ENCODE measurements around the gene NPL.

NPL gene

GRCh38 chr1:182850319-182850718, 60.7 kb downstream of the NPL start:
- Mint-ChIP-seq H3K9me3 (no peaks in the 10 kb centered on the region), H3K4me3 (no peak overlapping the region), H3K27me3 (ENCODE audit: low read depth) (no peaks in the 10 kb centered on the region), H3K36me3 (ENCODE audit: low read depth) (peaks cover 63% of the 10 kb centered on the region), H3K27ac (no peak overlapping the region), H3K4me1 (ENCODE audit: low read depth) (peaks cover 40% of the 10 kb centered on the region)

DNA sequence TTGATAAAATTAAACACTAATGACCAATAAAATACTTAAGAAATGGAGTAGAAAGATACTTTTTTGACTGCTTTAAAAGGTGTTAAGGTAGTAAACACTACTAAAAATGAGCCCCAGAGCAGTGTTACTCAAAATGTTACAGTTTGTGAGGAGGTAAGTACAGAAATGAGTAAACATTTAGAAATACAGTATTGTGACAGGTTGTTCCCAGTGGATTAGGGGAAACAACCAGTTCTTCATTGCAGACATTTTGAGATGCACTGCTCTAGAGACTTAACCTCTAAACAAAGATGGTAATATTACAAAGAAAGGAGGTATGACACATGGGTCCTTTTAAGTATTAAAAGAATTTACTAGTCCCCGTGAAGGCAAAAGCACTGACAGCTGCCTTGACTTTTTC, 62.3 kb downstream of the NPL start:
- no peak overlapping the region for H3K27ac Mint-ChIP-seq
- H3K9me3 Mint-ChIP-seq: no peaks in the 10 kb centered on the region
- peaks cover 31% of the 10 kb centered on the region for H3K4me1 Mint-ChIP-seq (ENCODE audit: low read depth)

DNA sequence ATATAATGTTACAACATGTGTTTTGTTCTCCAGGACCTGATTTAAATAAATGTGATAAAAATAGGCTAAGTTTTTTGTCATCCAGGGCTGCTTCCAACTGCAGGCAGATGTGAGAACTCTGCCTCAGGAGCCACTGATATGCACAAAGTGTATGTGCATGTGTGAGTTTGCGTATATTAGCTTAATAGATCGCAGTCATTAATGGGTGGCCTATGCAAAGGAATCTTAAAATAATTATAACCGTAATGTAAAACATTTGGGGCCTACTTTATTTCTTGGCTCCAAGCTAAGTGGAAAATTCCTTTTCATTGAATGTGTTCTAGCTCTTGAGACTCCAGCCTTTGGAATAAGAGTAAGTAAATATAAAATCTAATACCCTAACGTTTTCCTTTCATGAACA, 66.3 kb downstream of the NPL start:
- Mint-ChIP-seq H3K4me1 (ENCODE audit: low read depth) (peaks cover 4% of the 10 kb centered on the region), H3K36me3 (ENCODE audit: low read depth) (peaks cover 62% of the 10 kb centered on the region), H3K27me3 (ENCODE audit: low read depth) (no peaks in the 10 kb centered on the region), H3K4me3 (no peak overlapping the region), H3K9me3 (no peaks in the 10 kb centered on the region), H3K27ac (no peak overlapping the region)

More for the DNA sequence above, 62.3 kb downstream of the NPL start:
- peaks cover 62% of the 10 kb centered on the region for H3K36me3 Mint-ChIP-seq (ENCODE audit: low read depth)
- H3K27me3 Mint-ChIP-seq (ENCODE audit: low read depth): no peaks in the 10 kb centered on the region
- no peak overlapping the region for H3K4me3 Mint-ChIP-seq

DNA sequence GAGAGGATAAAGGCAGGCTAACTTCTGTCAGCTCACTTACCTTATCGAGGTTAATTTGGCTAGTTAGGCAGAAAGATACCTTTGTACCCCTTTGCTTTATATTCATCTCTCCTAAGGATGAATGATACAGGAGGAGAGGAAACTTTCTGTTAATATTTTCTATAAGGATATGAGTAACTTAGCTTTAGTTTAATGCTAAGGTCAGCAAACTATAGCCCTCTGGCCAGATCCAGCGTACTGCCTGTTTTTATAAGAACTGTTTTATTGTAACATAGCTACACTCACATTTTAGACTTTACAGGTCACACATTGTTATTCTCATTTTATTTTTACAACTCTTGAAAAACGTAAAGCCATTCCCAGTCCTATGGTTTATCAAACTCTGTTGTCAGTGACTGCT, 67.6 kb downstream of the NPL start:
- no peak overlapping the region for H3K4me3 Mint-ChIP-seq
- peaks cover 3% of the 10 kb centered on the region for H3K4me1 Mint-ChIP-seq (ENCODE audit: low read depth)
- H3K9me3 Mint-ChIP-seq: no peaks in the 10 kb centered on the region
- H3K36me3 Mint-ChIP-seq (ENCODE audit: low read depth): peaks cover 68% of the 10 kb centered on the region
- H3K27ac Mint-ChIP-seq: no peak overlapping the region
- H3K27me3 Mint-ChIP-seq (ENCODE audit: low read depth): no peaks in the 10 kb centered on the region

DNA sequence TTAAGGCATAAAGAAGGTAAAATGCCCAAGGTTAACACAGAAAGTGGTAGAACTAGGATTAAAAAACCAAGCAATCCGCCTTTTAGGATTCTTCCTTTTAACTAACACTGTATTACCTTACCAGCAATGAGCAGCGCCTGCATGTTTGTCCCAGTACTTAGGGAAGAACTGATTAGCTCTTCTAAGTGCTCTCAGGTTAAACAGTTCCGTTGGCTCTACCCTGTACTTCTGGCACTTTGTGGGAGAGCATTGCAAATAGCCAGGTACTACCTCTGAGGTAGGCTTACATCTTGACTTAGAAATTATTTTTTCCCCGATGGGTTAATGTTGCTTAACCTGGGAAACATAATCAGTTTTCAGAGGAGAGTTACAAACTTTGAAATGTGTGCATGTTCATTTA, 71.1 kb downstream of the NPL start:
- H3K27ac Mint-ChIP-seq: no peak overlapping the region
- no peaks in the 10 kb centered on the region for H3K9me3 Mint-ChIP-seq
- no peaks in the 10 kb centered on the region for H3K27me3 Mint-ChIP-seq (ENCODE audit: low read depth)
- no peak overlapping the region for H3K4me3 Mint-ChIP-seq
- peaks cover 74% of the 10 kb centered on the region for H3K36me3 Mint-ChIP-seq (ENCODE audit: low read depth)
- peaks cover 5% of the 10 kb centered on the region for H3K4me1 Mint-ChIP-seq (ENCODE audit: low read depth)

DNA sequence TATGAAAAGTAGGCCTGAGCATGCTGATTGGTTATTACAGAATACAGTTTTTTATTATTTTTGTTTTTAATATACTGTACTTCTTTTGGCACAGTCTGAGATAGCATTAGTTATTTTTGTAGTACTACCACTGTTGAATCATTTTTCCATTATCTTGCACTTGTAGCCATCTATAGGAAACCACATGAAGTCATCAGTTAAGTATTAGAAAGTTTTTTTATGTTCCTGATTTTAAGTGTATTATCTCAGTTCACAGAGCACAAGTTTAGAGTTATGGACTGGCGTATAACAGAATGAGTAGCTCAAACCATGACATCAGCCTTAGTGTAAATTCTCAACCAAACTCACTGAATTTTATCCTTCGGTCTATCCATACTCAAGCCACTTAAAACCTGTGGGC, 72.4 kb downstream of the NPL start:
- Mint-ChIP-seq H3K9me3 (no peaks in the 10 kb centered on the region), H3K27ac (no peak overlapping the region), H3K4me1 (ENCODE audit: low read depth) (peaks cover 8% of the 10 kb centered on the region), H3K4me3 (no peak overlapping the region), H3K36me3 (ENCODE audit: low read depth) (peaks cover 76% of the 10 kb centered on the region), H3K27me3 (ENCODE audit: low read depth) (no peaks in the 10 kb centered on the region)

DNA sequence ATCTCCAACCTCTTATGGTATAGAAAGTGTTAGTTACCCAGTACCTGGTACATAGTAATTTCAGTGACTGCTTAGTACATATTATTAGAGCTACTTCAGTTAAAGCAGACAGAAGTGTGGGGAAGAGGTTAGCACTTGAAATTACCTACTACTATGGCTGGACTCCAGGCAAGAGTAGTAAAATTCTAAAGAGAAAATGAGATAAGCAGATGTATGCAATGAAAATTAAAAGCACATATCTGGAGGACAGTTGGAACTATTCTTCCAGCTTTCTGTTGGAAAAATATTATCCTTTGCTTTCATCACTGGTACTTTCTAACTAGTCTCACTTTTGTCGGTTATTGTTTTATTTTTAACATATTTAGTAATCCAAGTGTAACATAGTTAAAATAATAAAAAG, 73.3 kb downstream of the NPL start:
- Mint-ChIP-seq H3K36me3 (ENCODE audit: low read depth) (peaks cover 75% of the 10 kb centered on the region), H3K27ac (no peak overlapping the region)

GRCh38 chr1:182863940-182864339, 74.4 kb downstream of the NPL start:
- Mint-ChIP-seq H3K27me3 (ENCODE audit: low read depth) (no peaks in the 10 kb centered on the region), H3K4me1 (ENCODE audit: low read depth) (peaks cover 5% of the 10 kb centered on the region), H3K27ac (no peak overlapping the region), H3K9me3 (no peaks in the 10 kb centered on the region), H3K4me3 (no peak overlapping the region), H3K36me3 (ENCODE audit: low read depth) (peaks cover 67% of the 10 kb centered on the region)

More for the DNA sequence above, 73.3 kb downstream of the NPL start:
- Mint-ChIP-seq H3K4me1 (ENCODE audit: low read depth) (peaks cover 8% of the 10 kb centered on the region), H3K27me3 (ENCODE audit: low read depth) (no peaks in the 10 kb centered on the region), H3K9me3 (no peaks in the 10 kb centered on the region), H3K4me3 (no peak overlapping the region)

DNA sequence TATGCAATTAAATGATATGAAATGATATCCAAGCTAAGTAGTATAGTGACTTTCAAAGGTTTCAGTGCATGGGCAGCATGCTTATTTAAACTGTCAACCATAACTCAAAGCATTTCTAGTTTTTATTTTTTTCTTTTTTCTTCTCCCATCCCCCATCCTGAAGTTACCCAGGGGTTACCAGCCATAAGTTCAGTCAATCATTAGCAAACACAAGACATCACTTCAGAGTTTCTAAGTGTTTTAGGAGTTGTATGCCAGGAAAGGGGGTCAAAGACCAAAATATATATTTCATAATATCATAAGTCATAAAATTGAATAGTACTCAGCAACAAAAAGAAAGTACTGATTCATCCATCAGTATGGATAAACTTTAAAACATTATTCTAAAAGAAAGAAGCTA, 78.3 kb downstream of the NPL start:
- Mint-ChIP-seq H3K27ac (no peak overlapping the region), H3K27me3 (ENCODE audit: low read depth) (no peaks in the 10 kb centered on the region), H3K4me1 (ENCODE audit: low read depth) (peaks cover 5% of the 10 kb centered on the region), H3K9me3 (no peaks in the 10 kb centered on the region), H3K4me3 (no peak overlapping the region), H3K36me3 (ENCODE audit: low read depth) (peaks cover 60% of the 10 kb centered on the region)

- Mint-ChIP-seq H3K36me3 (ENCODE audit: low read depth) (peaks cover 69% of the 10 kb centered on the region), H3K4me3 (no peak overlapping the region), H3K9me3 (no peaks in the 10 kb centered on the region), H3K4me1 (ENCODE audit: low read depth) (peaks cover 5% of the 10 kb centered on the region), H3K27ac (no peak overlapping the region), H3K27me3 (ENCODE audit: low read depth) (no peaks in the 10 kb centered on the region)
Observed at GRCh38 chr1:182869241-182869666, 79.7 kb downstream of the NPL start.

- H3K9me3 Mint-ChIP-seq: no peaks in the 10 kb centered on the region
- peaks cover 7% of the 10 kb centered on the region for H3K4me1 Mint-ChIP-seq (ENCODE audit: low read depth)
- H3K27me3 Mint-ChIP-seq (ENCODE audit: low read depth): no peaks in the 10 kb centered on the region
- H3K36me3 Mint-ChIP-seq (ENCODE audit: low read depth): peaks cover 66% of the 10 kb centered on the region
- H3K4me3 Mint-ChIP-seq: no peak overlapping the region
- H3K27ac Mint-ChIP-seq: no peak overlapping the region
Observed at GRCh38 chr1:182872881-182873280, 83.3 kb downstream of the NPL start.

- H3K4me3 Mint-ChIP-seq: no peak overlapping the region
- peaks cover 10% of the 10 kb centered on the region for H3K4me1 Mint-ChIP-seq (ENCODE audit: low read depth)
- no peaks in the 10 kb centered on the region for H3K9me3 Mint-ChIP-seq
- H3K27ac Mint-ChIP-seq: no peak overlapping the region
- H3K27me3 Mint-ChIP-seq (ENCODE audit: low read depth): no peaks in the 10 kb centered on the region
- peaks cover 77% of the 10 kb centered on the region for H3K36me3 Mint-ChIP-seq (ENCODE audit: low read depth)
Observed at GRCh38 chr1:182875889-182876288, 86.3 kb downstream of the NPL start.

GRCh38 chr1:182877331-182877730, 87.8 kb downstream of the NPL start:
- Mint-ChIP-seq H3K27me3 (ENCODE audit: low read depth) (no peaks in the 10 kb centered on the region), H3K4me1 (ENCODE audit: low read depth) (peaks cover 10% of the 10 kb centered on the region), H3K27ac (no peak overlapping the region), H3K36me3 (ENCODE audit: low read depth) (peaks cover 82% of the 10 kb centered on the region), H3K4me3 (no peak overlapping the region), H3K9me3 (no peaks in the 10 kb centered on the region)

- Mint-ChIP-seq H3K36me3 (ENCODE audit: low read depth) (peaks cover 81% of the 10 kb centered on the region), H3K4me1 (ENCODE audit: low read depth) (peaks cover 12% of the 10 kb centered on the region), H3K4me3 (no peak overlapping the region), H3K9me3 (no peaks in the 10 kb centered on the region), H3K27me3 (ENCODE audit: low read depth) (no peaks in the 10 kb centered on the region), H3K27ac (no peak overlapping the region)
Observed at GRCh38 chr1:182877842-182878241, 88.3 kb downstream of the NPL start.

Measured in T-helper 1 cell treated with Interleukin-12 subunit alpha and Interleukin-12 subunit beta and Interleukin-4 antibody, amounts not matched to agents 30 μg/mL and 1 μg/mL, for 36 hours (primary cell).